ENCODE measurements around the gene PTPN1. TPM values are rescaled to one million over a fixed set of nuclear protein-coding genes. Genes with fewer than 3 reads are reported as not detected.
A peak's percentile ranks its signal among the peaks of the same experiment; 100 is the strongest.

PTPN1 gene
- total and polyA plus RNA-seq, 2 of the 13 experiments (the other 11 are each of a cell fraction or from before 2014, with no cell fraction given) = 17.7 to 37.2 TPM

GRCh38 chr20:50628853-50629669 is 118.9 kb downstream of the PTPN1 start (continued):
- TF ChIP-seq ZNF3 (CRISPR knock-in tag; IDR thresholded peaks at IDR 0.05) (peak; percentile 74; the same call in 1 of the 2 replicates), ZNF576 (CRISPR knock-in tag; IDR thresholded peaks at IDR 0.05) (0 out of 2 replicates have a peak, but pooled peaks have one; percentile 26), BCL3 (CRISPR knock-in tag; IDR thresholded peaks at IDR 0.05) (no peak), MTA3 (CRISPR knock-in tag; IDR thresholded peaks at IDR 0.05) (no peak), THYN1 (CRISPR knock-in tag; IDR thresholded peaks at IDR 0.05; ENCODE audit: borderline replicate concordance, low read depth) (no peak), POLR2AphosphoS5 (IDR thresholded peaks at IDR 0.05; ENCODE audit: low read depth, low read length) (no peak), PBX2 (CRISPR knock-in tag; IDR thresholded peaks at IDR 0.05) (no peak), ZBTB20 (CRISPR knock-in tag; IDR thresholded peaks at IDR 0.05; ENCODE audit: borderline replicate concordance, low read depth) (no peak), ZBTB21 (CRISPR knock-in tag; IDR thresholded peaks at IDR 0.05) (no peak), TRIM22 (IDR thresholded peaks at IDR 0.05) (no peak), HNRNPUL1 (IDR thresholded peaks at IDR 0.05; ENCODE audit: low read depth, low read length) (no peak), BCLAF1 (IDR thresholded peaks at IDR 0.05) (no peak), ZNF883 (CRISPR knock-in tag; IDR thresholded peaks at IDR 0.05; ENCODE audit: not compliant biosample characterization) (peak; percentile 91), ARNT (IDR thresholded peaks at IDR 0.05) (no peak), PAF1 (CRISPR knock-in tag; IDR thresholded peaks at IDR 0.05) (no peak), ARNT2 (CRISPR knock-in tag; IDR thresholded peaks at IDR 0.05; ENCODE audit: low read depth) (no peak), PHB2 (IDR thresholded peaks at IDR 0.05; ENCODE audit: partially characterized antibody) (no peak), ZBTB10 (CRISPR knock-in tag; IDR thresholded peaks at IDR 0.05; ENCODE audit: borderline replicate concordance) (no peak), NFE2 (CRISPR knock-in tag; IDR thresholded peaks at IDR 0.05) (no peak), KMT2B (CRISPR knock-in tag; IDR thresholded peaks at IDR 0.05) (no peak), GTF3A (CRISPR knock-in tag; conservative IDR thresholded peaks at IDR 0.05) (no peak)
